Osteocyte (in vitro differentiated cells): Measurements from ENCODE around the gene GRID1. TPM values are rescaled to one million over a fixed set of nuclear protein-coding genes. Genes with fewer than 3 reads are reported as not detected.
A peak's percentile ranks its signal among the peaks of the same experiment; 100 is the strongest.

Experiments
- DNase-seq: peaks from one replicate; pipeline ENCODE4 v3.0.0; 2021; ENCODE audit warnings: mixed read lengths; ENCODE audit not compliant: unreplicated experiment; ENCODE audit errors: extremely low spot score
- H3K27ac Mint-ChIP-seq: one replicate; pipeline ENCODE4 v1.8.0; 2021; ENCODE audit warnings: mild to moderate bottlenecking, mixed read lengths; ENCODE audit not compliant: unreplicated experiment
- H3K27me3 Mint-ChIP-seq: one replicate; pipeline ENCODE4 v1.8.0; 2021; ENCODE audit warnings: mixed read lengths; ENCODE audit not compliant: unreplicated experiment
- H3K36me3 Mint-ChIP-seq: one replicate; pipeline ENCODE4 v1.8.0; 2021; ENCODE audit warnings: mixed read lengths; ENCODE audit not compliant: unreplicated experiment
- H3K4me1 Mint-ChIP-seq: one replicate; pipeline ENCODE4 v1.8.0; 2021; ENCODE audit warnings: mixed read lengths; ENCODE audit not compliant: unreplicated experiment
- H3K4me3 Mint-ChIP-seq: one replicate; pipeline ENCODE4 v1.8.0; 2021; ENCODE audit warnings: mild to moderate bottlenecking, moderate library complexity, mixed read lengths; ENCODE audit not compliant: unreplicated experiment
- H3K9me3 Mint-ChIP-seq: one replicate; pipeline ENCODE4 v1.8.0; 2021; ENCODE audit warnings: mixed read lengths; ENCODE audit not compliant: unreplicated experiment
- total RNA-seq: library from RNA; stranded (reverse); gene quantifications from 2 replicates; pipeline ENCODE4 v1.2.1, GENCODE V29; 2021
- TF ChIP-seq, protein P1 (sequence below): fragments of 200-600 bp; sonication (generic); IDR thresholded peaks from 2 replicates; pipeline ENCODE4 v1.5.0; 2021; ENCODE audit warnings: antibody characterized with exemption, mild to moderate bottlenecking, moderate library complexity

The GRID1 gene
- total RNA-seq, 1 donor from 2014 or later: 0.11 TPM

DNA sequence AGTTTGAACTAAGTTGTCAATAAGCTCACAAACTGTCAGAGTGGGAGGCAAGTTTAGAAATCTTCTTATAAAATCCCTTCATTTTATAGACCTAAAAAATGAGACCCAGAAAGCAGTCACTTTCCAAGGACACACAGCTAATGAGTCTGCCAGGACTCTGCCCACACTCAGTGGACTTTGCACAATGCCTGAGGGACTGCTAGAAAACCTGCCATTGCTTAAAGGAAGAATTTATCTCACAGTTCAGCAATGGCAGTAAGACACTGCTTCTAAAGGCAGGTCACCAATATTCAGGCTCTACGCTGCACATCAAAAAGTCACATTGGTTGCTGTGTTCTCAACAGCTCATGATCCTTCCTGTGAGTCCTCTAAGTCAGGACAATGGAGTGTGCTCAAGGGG, 698.1 kb downstream of the GRID1 start:
- H3K36me3 Mint-ChIP-seq: no peaks in the 10 kb centered on the region
- TF ChIP-seq, protein P1, sequence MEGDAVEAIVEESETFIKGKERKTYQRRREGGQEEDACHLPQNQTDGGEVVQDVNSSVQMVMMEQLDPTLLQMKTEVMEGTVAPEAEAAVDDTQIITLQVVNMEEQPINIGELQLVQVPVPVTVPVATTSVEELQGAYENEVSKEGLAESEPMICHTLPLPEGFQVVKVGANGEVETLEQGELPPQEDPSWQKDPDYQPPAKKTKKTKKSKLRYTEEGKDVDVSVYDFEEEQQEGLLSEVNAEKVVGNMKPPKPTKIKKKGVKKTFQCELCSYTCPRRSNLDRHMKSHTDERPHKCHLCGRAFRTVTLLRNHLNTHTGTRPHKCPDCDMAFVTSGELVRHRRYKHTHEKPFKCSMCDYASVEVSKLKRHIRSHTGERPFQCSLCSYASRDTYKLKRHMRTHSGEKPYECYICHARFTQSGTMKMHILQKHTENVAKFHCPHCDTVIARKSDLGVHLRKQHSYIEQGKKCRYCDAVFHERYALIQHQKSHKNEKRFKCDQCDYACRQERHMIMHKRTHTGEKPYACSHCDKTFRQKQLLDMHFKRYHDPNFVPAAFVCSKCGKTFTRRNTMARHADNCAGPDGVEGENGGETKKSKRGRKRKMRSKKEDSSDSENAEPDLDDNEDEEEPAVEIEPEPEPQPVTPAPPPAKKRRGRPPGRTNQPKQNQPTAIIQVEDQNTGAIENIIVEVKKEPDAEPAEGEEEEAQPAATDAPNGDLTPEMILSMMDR: no peak
- H3K4me3 Mint-ChIP-seq: no peak overlapping the region
- H3K4me1 Mint-ChIP-seq: no peaks in the 10 kb centered on the region
- no peak for DNase-seq
- H3K27me3 Mint-ChIP-seq: no peaks in the 10 kb centered on the region
- H3K27ac Mint-ChIP-seq: no peak overlapping the region
- H3K9me3 Mint-ChIP-seq: peaks cover 15% of the 10 kb centered on the region

DNA sequence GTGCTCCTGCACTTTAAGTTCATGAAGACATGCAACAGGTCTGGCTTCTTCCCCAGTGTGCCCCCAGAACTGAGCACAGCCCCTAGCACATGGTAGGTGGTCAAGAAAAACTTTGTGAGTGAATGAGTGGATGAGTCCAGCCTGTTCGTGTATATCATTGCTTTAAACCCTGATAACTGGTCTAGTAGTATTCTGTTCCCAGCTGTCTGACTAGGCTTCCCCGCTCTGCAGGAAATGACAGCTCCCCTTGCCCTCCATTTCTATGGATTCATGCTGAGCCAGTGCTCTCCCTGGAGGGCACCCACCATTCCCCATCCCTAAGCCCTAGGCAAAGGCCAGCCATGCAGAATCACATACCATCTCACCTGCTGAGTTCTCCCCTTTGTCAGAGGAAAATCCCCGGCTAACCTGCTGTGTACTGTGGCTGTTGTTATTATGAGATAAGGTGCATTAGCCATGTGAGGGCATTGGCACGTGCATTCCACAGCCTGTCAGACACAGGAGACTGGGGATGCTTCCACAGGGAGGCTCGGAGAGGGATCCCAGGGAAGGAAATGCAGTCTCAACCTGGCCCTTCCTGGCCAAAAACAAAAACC, 698.9 kb downstream of the GRID1 start:
- TF ChIP-seq, protein P1: no peak
- no peaks in the 10 kb centered on the region for H3K36me3 Mint-ChIP-seq
- H3K4me1 Mint-ChIP-seq: no peaks in the 10 kb centered on the region
- no peak overlapping the region for H3K4me3 Mint-ChIP-seq
- no peaks in the 10 kb centered on the region for H3K27me3 Mint-ChIP-seq
- H3K9me3 Mint-ChIP-seq: peaks cover 14% of the 10 kb centered on the region
- no peak overlapping the region for H3K27ac Mint-ChIP-seq
- no peak for DNase-seq

DNA sequence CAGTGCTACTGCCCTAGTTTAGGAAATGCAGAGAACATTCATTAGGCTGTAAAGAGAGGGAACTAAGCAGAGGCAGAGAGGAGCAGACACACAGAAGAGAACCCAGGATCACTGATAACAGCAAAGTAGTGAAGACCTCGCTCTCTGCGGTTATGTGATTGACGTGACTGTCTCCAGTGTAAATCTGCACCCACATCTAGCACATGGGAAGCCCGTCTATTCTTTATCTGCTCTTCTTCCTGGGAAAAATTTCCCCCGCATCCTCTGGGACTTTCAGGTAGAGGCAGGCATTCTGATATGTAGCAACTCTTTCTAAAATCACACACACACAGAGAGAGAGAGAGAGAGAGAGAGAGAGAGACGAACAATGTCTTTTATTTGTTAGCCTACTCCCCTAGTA, 699.6 kb downstream of the GRID1 start:
- no peaks in the 10 kb centered on the region for H3K27me3 Mint-ChIP-seq
- H3K4me3 Mint-ChIP-seq: no peak overlapping the region
- no peaks in the 10 kb centered on the region for H3K4me1 Mint-ChIP-seq
- TF ChIP-seq, protein P1: no peak
- peak; percentile 1 for DNase-seq
- H3K9me3 Mint-ChIP-seq: peaks cover 8% of the 10 kb centered on the region
- no peaks in the 10 kb centered on the region for H3K36me3 Mint-ChIP-seq
- H3K27ac Mint-ChIP-seq: no peak overlapping the region

DNA sequence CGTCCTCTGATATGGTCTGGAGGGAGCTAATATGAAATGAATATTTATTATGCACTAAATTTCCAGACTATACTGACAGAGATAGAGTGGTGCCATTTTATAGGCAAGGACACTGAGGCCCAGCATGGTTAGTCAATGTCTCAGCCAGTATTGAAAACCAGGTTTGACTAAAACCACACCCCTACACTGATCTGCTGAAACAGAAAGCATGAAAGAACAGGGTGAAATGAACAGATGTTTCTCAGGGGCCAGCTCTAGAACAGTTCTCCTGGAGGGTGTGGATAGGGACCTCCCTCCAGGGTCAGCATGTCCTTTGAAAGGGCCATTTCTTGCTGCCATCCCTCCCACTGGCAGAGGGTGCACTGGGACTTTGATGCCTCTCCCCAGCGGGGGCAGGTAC, 700.5 kb downstream of the GRID1 start:
- H3K4me1 Mint-ChIP-seq: no peaks in the 10 kb centered on the region
- H3K36me3 Mint-ChIP-seq: no peaks in the 10 kb centered on the region
- no peak overlapping the region for H3K4me3 Mint-ChIP-seq
- H3K27ac Mint-ChIP-seq: no peak overlapping the region
- H3K9me3 Mint-ChIP-seq: peaks cover 4% of the 10 kb centered on the region
- H3K27me3 Mint-ChIP-seq: no peaks in the 10 kb centered on the region
- TF ChIP-seq, protein P1: no peak
- peak; percentile 40 for DNase-seq

DNA sequence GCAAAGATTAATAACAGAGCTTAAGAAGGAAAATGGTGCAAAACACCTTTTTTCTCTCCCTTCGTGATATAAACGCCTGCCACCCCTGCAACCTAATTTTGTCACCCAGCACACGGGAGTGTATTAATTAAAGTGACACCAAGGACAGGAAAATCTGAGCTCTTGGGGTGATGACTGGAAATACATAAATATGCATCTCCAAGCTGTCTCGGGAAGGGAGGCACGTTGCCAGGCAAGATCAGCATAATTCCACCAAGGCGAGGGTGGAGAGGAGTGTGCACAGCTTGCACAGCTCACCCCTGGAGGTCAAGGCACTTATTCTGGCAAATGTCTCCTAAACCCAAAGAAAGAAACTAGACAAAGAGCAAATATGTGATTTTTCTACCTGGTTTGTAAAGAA, 700.9 kb downstream of the GRID1 start:
- no peaks in the 10 kb centered on the region for H3K36me3 Mint-ChIP-seq
- no peak overlapping the region for H3K27ac Mint-ChIP-seq
- no peaks in the 10 kb centered on the region for H3K27me3 Mint-ChIP-seq
- no peak overlapping the region for H3K4me3 Mint-ChIP-seq
- H3K9me3 Mint-ChIP-seq: peaks cover 1% of the 10 kb centered on the region
- no peaks in the 10 kb centered on the region for H3K4me1 Mint-ChIP-seq
- TF ChIP-seq, protein P1: no peak
- DNase-seq: peak; percentile 67
